HCT116 (cell line): ENCODE measurements around the gene OR4E2. TPM values are rescaled to one million over a fixed set of nuclear protein-coding genes. Genes with fewer than 3 reads are reported as not detected.

Source experiments
- ATAC-seq: fragments of 200-7000 bp; cut with Tn5 transposase; 2 replicates; pipeline ENCODE4 v1.9.1; 2020; ENCODE audit warnings: mild to moderate bottlenecking, moderate library complexity
- BruUV-seq: library from RNA; stranded (reverse); fragments of 400-500 nt; replicated peaks from 2 replicates; lab custom pipeline; 2021; lab: Mats Ljungman, UMichigan
- CTCF ChIA-PET: fragments of 300-600 bp; sonication (Branson Sonifier 250); formaldehyde crosslinking; loops from one replicate; lab custom pipeline; 2021; ENCODE audit warnings: antibody characterized with exemption; lab: Charles Lee
- POLR2A ChIA-PET: fragments of 300-600, 350-600 bp; sonication (Branson Sonifier 250); formaldehyde crosslinking; loops from one replicate; lab custom pipeline; 2021; ENCODE audit warnings: antibody characterized with exemption; lab: Charles Lee
- RAD21 ChIA-PET, 2 experiments: fragments of 300-600 bp; sonication (Branson Sonifier 250); formaldehyde crosslinking; loops; one replicate each; lab custom pipeline; 2023; ENCODE audit warnings: low total read pairs in 2 of 2; ENCODE audit not compliant: uncharacterized antibody in 2 of 2, unreplicated experiment in 2 of 2, low non-redundant PET in 1 of 2; lab: Charles Lee
- DNase-seq: peaks from one replicate; pipeline ENCODE4 v3.0.0-alpha.2; 2010; ENCODE audit warnings: low read depth, low spot score
- H2AFZ ChIP-seq: fragments of 200-600 bp; shearing (Covaris generic), sonication (generic); 2 replicates; pipeline ENCODE4 v1.6.1; 2017; ENCODE audit warnings: low read depth, mixed run types, mixed read lengths, antibody characterized with exemption, low read length; ENCODE audit not compliant: poor library complexity, severe bottlenecking
- H3K27ac ChIP-seq: 2 replicates; pipeline ENCODE4 v1.5.1; 2012; ENCODE audit warnings: low read depth, low read length
- H3K27me3 ChIP-seq: fragments of 200-600 bp; sonication (generic); 2 replicates; pipeline ENCODE4 v1.6.1; 2016; ENCODE audit warnings: mixed run types, low read length, mixed read lengths; ENCODE audit not compliant: insufficient read depth
- H3K36me3 ChIP-seq, 2 experiments: fragments of 200-500 bp in 1 of 2; fragments of 200-600 bp in 1 of 2; sonication (Bioruptor generic) in 1 of 2; sonication (generic) in 1 of 2; 2 replicates each; pipeline versions ENCODE4 v1.5.1 to v1.6.1; 2014 to 2016; ENCODE audit warnings: low read length in 2 of 2, inconsistent platforms in 1 of 2, mixed read lengths in 1 of 2, mixed run types in 1 of 2; ENCODE audit not compliant: insufficient read depth in 2 of 2, control insufficient read depth in 1 of 2
- H3K4me1 ChIP-seq, 2 experiments: fragments of 200-600 bp in 1 of 2; sonication (generic) in 1 of 2; 2 replicates each; pipeline versions ENCODE4 v1.5.1 to v1.6.1; 2012 to 2017; ENCODE audit warnings: low read length in 2 of 2, inconsistent platforms in 1 of 2, mild to moderate bottlenecking in 1 of 2, mixed read lengths in 1 of 2, mixed run types in 1 of 2, moderate library complexity in 1 of 2; ENCODE audit not compliant: insufficient read depth in 2 of 2, control insufficient read depth in 1 of 2
- H3K4me2 ChIP-seq: fragments of 200-600 bp; sonication (generic); 2 replicates; pipeline ENCODE4 v1.6.1; 2017; ENCODE audit warnings: mixed run types, low read length, mixed read lengths
- H3K4me3 ChIP-seq, 2 experiments: fragments of 200-600 bp in 1 of 2; sonication (generic) in 1 of 2; replicated peaks in 1 of 2; 2 replicates each; pipeline ENCODE4 v1.5.1; 2011 to 2016; ENCODE audit warnings: low read length in 2 of 2, control low read depth in 1 of 2, low read depth in 1 of 2, mild to moderate bottlenecking in 1 of 2, mixed read lengths in 1 of 2, mixed run types in 1 of 2
- H3K79me2 ChIP-seq: fragments of 200-600 bp; sonication (generic); 2 replicates; pipeline ENCODE4 v1.6.1; 2017; ENCODE audit warnings: mild to moderate bottlenecking, mixed run types, low read length, moderate library complexity, mixed read lengths; ENCODE audit not compliant: insufficient read depth
- H3K9ac ChIP-seq: fragments of 200-600 bp; sonication (generic); 2 replicates; pipeline ENCODE4 v1.6.1; 2016; ENCODE audit warnings: low read length, mixed read lengths
- H3K9me2 ChIP-seq: fragments of 200-600 bp; sonication (generic), shearing (Covaris generic); 2 replicates; pipeline ENCODE4 v1.6.1; 2017; ENCODE audit warnings: mixed run types, mild to moderate bottlenecking, moderate library complexity; ENCODE audit not compliant: insufficient read depth
- H3K9me3 ChIP-seq, 2 experiments: fragments of 200-500 bp in 1 of 2; fragments of 200-600 bp in 1 of 2; sonication (Bioruptor generic) in 1 of 2; sonication (generic) in 1 of 2; 2 replicates each; pipeline ENCODE4 v1.6.1; 2014 to 2017; ENCODE audit warnings: low read length in 2 of 2, mixed read lengths in 2 of 2, inconsistent platforms in 1 of 2, low read depth in 1 of 2, mild to moderate bottlenecking in 1 of 2, mixed run types in 1 of 2, moderate library complexity in 1 of 2; ENCODE audit not compliant: control insufficient read depth in 1 of 2, insufficient read depth in 1 of 2
- H4K20me1 ChIP-seq: fragments of 200-600 bp; sonication (generic), shearing (Covaris generic); 2 replicates; pipeline ENCODE4 v1.6.1; 2017; ENCODE audit warnings: mixed run types, mild to moderate bottlenecking, moderate library complexity; ENCODE audit not compliant: insufficient read depth
- CEBPB ChIP-seq: IDR thresholded peaks from 2 replicates; pipeline ENCODE4 v1.6.1; 2012; ENCODE audit warnings: low read depth
- EGR1 ChIP-seq: IDR thresholded peaks from 2 replicates; pipeline ENCODE4 v1.6.1; 2012; ENCODE audit warnings: low read depth
- ELF1 ChIP-seq: IDR thresholded peaks from 2 replicates; pipeline ENCODE4 v1.6.1; 2012; ENCODE audit warnings: low read depth, borderline replicate concordance
- FOSL1 ChIP-seq: IDR thresholded peaks from 2 replicates; pipeline ENCODE4 v1.6.1; 2012; ENCODE audit warnings: low read depth
- POLR2A ChIP-seq: IDR thresholded peaks from 2 replicates; pipeline ENCODE4 v1.7.0; 2011; ENCODE audit warnings: borderline replicate concordance; ENCODE audit not compliant: insufficient read depth, insufficient read length; ENCODE audit errors: extremely low read depth
- RAD21 ChIP-seq: IDR thresholded peaks from 2 replicates; pipeline ENCODE4 v1.6.1; 2012; ENCODE audit warnings: low read depth, mild to moderate bottlenecking
- SIN3A ChIP-seq: IDR thresholded peaks from 2 replicates; pipeline ENCODE4 v1.6.1; 2012; ENCODE audit warnings: low read depth
- SP1 ChIP-seq: IDR thresholded peaks from 2 replicates; pipeline ENCODE4 v1.6.1; 2012; ENCODE audit warnings: low read depth
- YY1 ChIP-seq: IDR thresholded peaks from 2 replicates; pipeline ENCODE4 v1.6.1; 2011; ENCODE audit warnings: low read length, low read depth, moderate library complexity, mild to moderate bottlenecking; ENCODE audit not compliant: insufficient replicate concordance; ENCODE audit errors: extremely low read depth
- ZFX ChIP-seq: fragments of 450-650 bp; IDR thresholded peaks from 2 replicates; pipeline ENCODE4 v1.6.1; 2017
- intact Hi-C: fragments of 100-400 bp; cut with micrococcal nuclease; formaldehyde crosslinking; loops from 2 replicates; pipeline ENCODE4 v1.10.0; 2022
- total RNA-seq: library from RNA; stranded (reverse); gene quantifications from one replicate; pipeline ENCODE4 v1.2.1, GENCODE V29; 2021; ENCODE audit not compliant: unreplicated experiment
- TF ChIP-seq, protein P1 (sequence below): IDR thresholded peaks from 2 replicates; pipeline ENCODE4 v1.6.1; 2012
- TF ChIP-seq, protein P2 (sequence below): IDR thresholded peaks from 2 replicates; pipeline ENCODE4 v1.6.1; 2012; ENCODE audit warnings: low read depth
- TF ChIP-seq, protein P3 (sequence below), 3 experiments: fragments of 200-600 bp in 1 of 3; sonication (generic) in 1 of 3; IDR thresholded peaks in 2 of 3; conservative IDR thresholded peaks in 1 of 3; 2 replicates each; pipeline ENCODE4 v1.5.1; 2012 to 2017; ENCODE audit warnings: low read depth in 2 of 3, low read length in 2 of 3, antibody characterized with exemption in 1 of 3, borderline replicate concordance in 1 of 3, control low read depth in 1 of 3, mild to moderate bottlenecking in 1 of 3, mixed read lengths in 1 of 3, mixed run types in 1 of 3, moderate library complexity in 1 of 3; ENCODE audit not compliant: insufficient read depth in 1 of 3

OR4E2 gene
- total RNA-seq, 1 experiment from 2014 or later: not detected

DNA sequence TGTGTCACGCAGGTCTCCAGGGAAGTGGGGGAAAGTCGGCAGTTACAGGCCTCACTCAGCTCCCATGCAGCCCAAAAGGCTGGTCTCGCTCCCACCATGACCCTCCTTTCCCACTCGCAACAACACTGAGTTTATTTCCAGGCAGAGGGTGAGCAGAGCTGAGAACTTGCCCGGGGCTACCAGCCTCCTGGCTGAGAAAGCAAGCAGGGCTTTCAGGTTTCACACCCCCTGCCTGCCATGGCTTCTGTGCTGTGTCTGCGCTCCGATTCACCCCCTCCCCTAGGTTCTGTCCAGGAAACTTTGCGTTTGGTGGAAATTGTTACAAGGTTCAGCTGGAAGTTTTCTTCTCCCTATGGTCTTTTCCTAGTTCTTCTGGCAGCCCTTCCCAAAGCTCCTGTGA, 36.0 kb upstream of the OR4E2 start:
- Histone ChIP-seq H3K27ac (no peak overlapping the region), H3K9ac (no peak overlapping the region), H3K9me3 (no peaks in the 10 kb centered on the region), H3K36me3 (no peaks in the 10 kb centered on the region), H3K4me2 (no peak overlapping the region), H3K9me2 (no peaks in the 10 kb centered on the region), H4K20me1 (no peaks in the 10 kb centered on the region), H3K4me3 (no peak overlapping the region), H3K79me2 (no peaks in the 10 kb centered on the region), H3K4me1 (no peaks in the 10 kb centered on the region), H2AFZ (no peak overlapping the region), H3K27me3 (peaks cover 8% of the 10 kb centered on the region)
- POLR2A ChIA-PET: interaction anchor here (0.6 kb wide), 1 partner anchor 63 kb away, joined by 3 read pairs; no protein-coding TSS in a partner anchor
- no TSS peak for BruUV-seq
- no peak for TF ChIP-seq FOSL1
- TF ChIP-seq, protein P1, sequence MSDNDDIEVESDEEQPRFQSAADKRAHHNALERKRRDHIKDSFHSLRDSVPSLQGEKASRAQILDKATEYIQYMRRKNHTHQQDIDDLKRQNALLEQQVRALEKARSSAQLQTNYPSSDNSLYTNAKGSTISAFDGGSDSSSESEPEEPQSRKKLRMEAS: no peak
- no peak for TF ChIP-seq CEBPB
- no peak for TF ChIP-seq RAD21
- no peak for TF ChIP-seq POLR2A
- TF ChIP-seq EGR1: no peak
- no peak for TF ChIP-seq ELF1
- no peak for TF ChIP-seq ZFX
- TF ChIP-seq SIN3A: no peak
- RAD21 ChIA-PET: no interaction called here
- ATAC-seq: no peak
- CTCF ChIA-PET: no interaction called here
- intact Hi-C loops: no loop called here
- DNase-seq: no peak

DNA sequence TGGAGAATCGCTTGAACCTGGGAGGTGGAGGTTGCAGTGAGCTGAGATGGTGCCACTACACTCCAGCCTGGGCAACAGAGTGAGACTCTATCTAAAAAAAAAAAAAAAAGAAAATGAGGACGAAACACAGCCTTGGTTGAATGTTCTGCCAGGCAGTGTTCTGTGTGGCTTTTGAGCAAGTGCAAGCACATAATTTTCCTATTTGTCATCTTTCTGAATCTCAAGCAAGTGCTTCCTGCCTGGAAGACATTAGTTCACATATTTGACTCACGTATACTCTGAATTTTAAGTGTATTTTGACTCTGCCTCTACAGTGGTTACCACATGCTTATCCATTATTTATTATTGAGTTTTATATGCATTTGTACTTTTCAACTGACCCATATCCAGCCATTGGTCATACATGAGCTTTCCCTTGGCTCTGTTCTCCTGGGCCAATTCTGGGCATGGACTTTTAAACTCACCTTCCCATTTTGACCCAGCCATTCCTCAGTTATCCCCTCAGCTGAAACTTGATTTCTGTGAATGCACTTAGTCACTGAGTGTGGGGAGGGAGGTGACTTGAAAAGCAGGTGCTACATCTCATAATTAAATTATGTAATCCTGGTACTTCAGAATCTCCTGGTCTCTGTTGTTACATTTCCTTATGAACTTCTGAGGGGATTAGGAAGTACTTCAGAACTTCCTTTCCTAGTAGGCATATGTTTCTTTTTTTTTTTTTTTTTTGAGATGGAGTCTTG, 27.0 kb upstream of the OR4E2 start:
- TF ChIP-seq SIN3A: no peak
- no peak for TF ChIP-seq YY1
- no peak for TF ChIP-seq ZFX
- TF ChIP-seq, protein P2, sequence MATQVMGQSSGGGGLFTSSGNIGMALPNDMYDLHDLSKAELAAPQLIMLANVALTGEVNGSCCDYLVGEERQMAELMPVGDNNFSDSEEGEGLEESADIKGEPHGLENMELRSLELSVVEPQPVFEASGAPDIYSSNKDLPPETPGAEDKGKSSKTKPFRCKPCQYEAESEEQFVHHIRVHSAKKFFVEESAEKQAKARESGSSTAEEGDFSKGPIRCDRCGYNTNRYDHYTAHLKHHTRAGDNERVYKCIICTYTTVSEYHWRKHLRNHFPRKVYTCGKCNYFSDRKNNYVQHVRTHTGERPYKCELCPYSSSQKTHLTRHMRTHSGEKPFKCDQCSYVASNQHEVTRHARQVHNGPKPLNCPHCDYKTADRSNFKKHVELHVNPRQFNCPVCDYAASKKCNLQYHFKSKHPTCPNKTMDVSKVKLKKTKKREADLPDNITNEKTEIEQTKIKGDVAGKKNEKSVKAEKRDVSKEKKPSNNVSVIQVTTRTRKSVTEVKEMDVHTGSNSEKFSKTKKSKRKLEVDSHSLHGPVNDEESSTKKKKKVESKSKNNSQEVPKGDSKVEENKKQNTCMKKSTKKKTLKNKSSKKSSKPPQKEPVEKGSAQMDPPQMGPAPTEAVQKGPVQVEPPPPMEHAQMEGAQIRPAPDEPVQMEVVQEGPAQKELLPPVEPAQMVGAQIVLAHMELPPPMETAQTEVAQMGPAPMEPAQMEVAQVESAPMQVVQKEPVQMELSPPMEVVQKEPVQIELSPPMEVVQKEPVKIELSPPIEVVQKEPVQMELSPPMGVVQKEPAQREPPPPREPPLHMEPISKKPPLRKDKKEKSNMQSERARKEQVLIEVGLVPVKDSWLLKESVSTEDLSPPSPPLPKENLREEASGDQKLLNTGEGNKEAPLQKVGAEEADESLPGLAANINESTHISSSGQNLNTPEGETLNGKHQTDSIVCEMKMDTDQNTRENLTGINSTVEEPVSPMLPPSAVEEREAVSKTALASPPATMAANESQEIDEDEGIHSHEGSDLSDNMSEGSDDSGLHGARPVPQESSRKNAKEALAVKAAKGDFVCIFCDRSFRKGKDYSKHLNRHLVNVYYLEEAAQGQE: no peak
- TF ChIP-seq, protein P3, sequence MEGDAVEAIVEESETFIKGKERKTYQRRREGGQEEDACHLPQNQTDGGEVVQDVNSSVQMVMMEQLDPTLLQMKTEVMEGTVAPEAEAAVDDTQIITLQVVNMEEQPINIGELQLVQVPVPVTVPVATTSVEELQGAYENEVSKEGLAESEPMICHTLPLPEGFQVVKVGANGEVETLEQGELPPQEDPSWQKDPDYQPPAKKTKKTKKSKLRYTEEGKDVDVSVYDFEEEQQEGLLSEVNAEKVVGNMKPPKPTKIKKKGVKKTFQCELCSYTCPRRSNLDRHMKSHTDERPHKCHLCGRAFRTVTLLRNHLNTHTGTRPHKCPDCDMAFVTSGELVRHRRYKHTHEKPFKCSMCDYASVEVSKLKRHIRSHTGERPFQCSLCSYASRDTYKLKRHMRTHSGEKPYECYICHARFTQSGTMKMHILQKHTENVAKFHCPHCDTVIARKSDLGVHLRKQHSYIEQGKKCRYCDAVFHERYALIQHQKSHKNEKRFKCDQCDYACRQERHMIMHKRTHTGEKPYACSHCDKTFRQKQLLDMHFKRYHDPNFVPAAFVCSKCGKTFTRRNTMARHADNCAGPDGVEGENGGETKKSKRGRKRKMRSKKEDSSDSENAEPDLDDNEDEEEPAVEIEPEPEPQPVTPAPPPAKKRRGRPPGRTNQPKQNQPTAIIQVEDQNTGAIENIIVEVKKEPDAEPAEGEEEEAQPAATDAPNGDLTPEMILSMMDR (IDR thresholded peaks at IDR 0.05 in 2 of 3, conservative IDR thresholded peaks at IDR 0.05 in 1 of 3; ENCODE audit: borderline replicate concordance in 1 of 3, insufficient read depth in 1 of 3, low read depth in 2 of 3, low read length in 2 of 3): no peak
- TF ChIP-seq ELF1: no peak
- no peak for TF ChIP-seq SP1
- TF ChIP-seq, protein P1: no peak
- ChIA-PET RAD21 (no interaction called here), CTCF (no interaction called here), POLR2A (interaction anchor here (1.0 kb wide), 1 partner anchor 321 kb away, joined by 9 read pairs; no protein-coding TSS in a partner anchor)
- no peaks in the 10 kb centered on the region for H3K4me1 ChIP-seq
- H3K27ac ChIP-seq: no peak overlapping the region
- DNase-seq: no peak
- ATAC-seq: no peak
- no peaks in the 10 kb centered on the region for H3K9me3 ChIP-seq
- H3K9me2 ChIP-seq: no peaks in the 10 kb centered on the region
- intact Hi-C loops: no loop called here
- H3K9ac ChIP-seq: no peak overlapping the region
- H3K79me2 ChIP-seq: no peaks in the 10 kb centered on the region
- H3K4me3 ChIP-seq: no peak overlapping the region
- H3K27me3 ChIP-seq: peaks cover 28% of the 10 kb centered on the region
- H2AFZ ChIP-seq: no peak overlapping the region
- BruUV-seq: no TSS peak
- no peaks in the 10 kb centered on the region for H4K20me1 ChIP-seq
- H3K4me2 ChIP-seq: no peak overlapping the region
- no peaks in the 10 kb centered on the region for H3K36me3 ChIP-seq
